GM23248 (cell line): Measurements from ENCODE around the gene REL. TPM values are rescaled to one million over a fixed set of nuclear protein-coding genes. Genes with fewer than 3 reads are reported as not detected.

Experiments used
- DNase-seq: peaks from one replicate; pipeline ENCODE4 v3.0.0-alpha.2; 2015
- H2AFZ ChIP-seq: fragments of 200-600 bp; sonication (generic); 2 replicates; pipeline ENCODE4 v1.6.1; 2016; ENCODE audit warnings: antibody characterized with exemption
- H3F3A ChIP-seq: fragments of 200-600 bp; sonication (generic); 2 replicates; pipeline ENCODE4 v1.6.1; 2016; ENCODE audit warnings: mild to moderate bottlenecking, antibody characterized with exemption, mixed run types; ENCODE audit not compliant: insufficient read depth
- H3K27ac ChIP-seq: fragments of 200-600 bp; sonication (generic); 2 replicates; pipeline ENCODE4 v1.5.1; 2016; ENCODE audit warnings: mild to moderate bottlenecking
- H3K27me3 ChIP-seq: fragments of 200-600 bp; sonication (generic); replicated peaks from 2 replicates; pipeline ENCODE4 v1.6.1; 2016; ENCODE audit warnings: mild to moderate bottlenecking; ENCODE audit not compliant: insufficient read depth
- H3K36me3 ChIP-seq: fragments of 200-600 bp; sonication (generic); 2 replicates; pipeline ENCODE4 v1.6.1; 2016; ENCODE audit warnings: low read depth, mild to moderate bottlenecking
- H3K4me1 ChIP-seq: fragments of 200-600 bp; sonication (generic); 2 replicates; pipeline ENCODE4 v1.6.1; 2016; ENCODE audit warnings: mild to moderate bottlenecking; ENCODE audit not compliant: insufficient read depth
- H3K4me2 ChIP-seq: fragments of 200-600 bp; sonication (generic); one replicate; pipeline ENCODE4 v1.6.1; 2016; ENCODE audit warnings: mild to moderate bottlenecking; ENCODE audit not compliant: unreplicated experiment
- H3K4me3 ChIP-seq: fragments of 200-600 bp; sonication (generic); 2 replicates; pipeline ENCODE4 v1.5.1; 2016; ENCODE audit warnings: mild to moderate bottlenecking
- H3K79me2 ChIP-seq: fragments of 200-600 bp; sonication (generic); 2 replicates; pipeline ENCODE4 v1.6.1; 2016; ENCODE audit warnings: mild to moderate bottlenecking; ENCODE audit not compliant: insufficient read depth
- H3K9ac ChIP-seq: fragments of 200-600 bp; sonication (generic); 2 replicates; pipeline ENCODE4 v1.6.1; 2016; ENCODE audit warnings: mild to moderate bottlenecking
- H3K9me2 ChIP-seq: fragments of 200-600 bp; sonication (generic); 2 replicates; pipeline ENCODE4 v1.6.1; 2016; ENCODE audit warnings: mixed run types, mild to moderate bottlenecking, moderate library complexity; ENCODE audit not compliant: insufficient read depth
- H3K9me3 ChIP-seq: fragments of 200-600 bp; sonication (generic); one replicate; pipeline ENCODE4 v1.6.1; 2017; ENCODE audit warnings: low read depth
- H4K20me1 ChIP-seq: fragments of 200-600 bp; sonication (generic); 2 replicates; pipeline ENCODE4 v1.6.0; 2016; ENCODE audit not compliant: insufficient read depth
- EZH2 ChIP-seq: fragments of 200-600 bp; sonication (generic); IDR thresholded peaks from 2 replicates; pipeline ENCODE4 v1.6.1; 2018; ENCODE audit warnings: antibody characterized with exemption, mild to moderate bottlenecking; ENCODE audit not compliant: insufficient read depth, poor library complexity, severe bottlenecking
- EZH2phosphoT487 ChIP-seq: fragments of 200-600 bp; sonication (generic); IDR thresholded peaks from 2 replicates; pipeline ENCODE4 v1.6.1; 2018; ENCODE audit warnings: antibody characterized with exemption, moderate library complexity, mild to moderate bottlenecking, low read depth; ENCODE audit not compliant: insufficient read depth
- WGBS, 2 experiments: methylation state at CpG; one replicate each; pipeline ENCODE4 v1.1.6; 2015 to 2017; ENCODE audit warnings: low lambda C conversion rate in 2 of 2, low coverage in 1 of 2; ENCODE audit errors: missing lambda C conversion rate in 2 of 2; 5-methylcytosine and 5-hydroxymethylcytosine counted together
- in situ Hi-C: fragments of 300-500 bp; cut with MboI; formaldehyde crosslinking; loops from 2 replicates; pipeline ENCODE4 v1.15.0; 2020
- polyA plus RNA-seq: library from polyadenylated mRNA; unstranded; fragments of >200 nt; fragmentation: Nextera tagmentation; extraction: Ambion mirVana; gene quantifications from 2 replicates; pipeline ENCODE4 v1.2.1, GENCODE V29; 2016
- total RNA-seq: library from RNA; depleted of rRNA; stranded (reverse); fragments of >200 nt; shearing (Covaris generic); gene quantifications from 2 replicates; pipeline ENCODE4 v1.2.3, GENCODE V29; 2014; rRNA removed

The REL gene
- total RNA-seq (2.1 and 3.4 TPM in 2 replicates), polyA plus RNA-seq (1.5 and 2.3 TPM in 2 replicates)

DNA sequence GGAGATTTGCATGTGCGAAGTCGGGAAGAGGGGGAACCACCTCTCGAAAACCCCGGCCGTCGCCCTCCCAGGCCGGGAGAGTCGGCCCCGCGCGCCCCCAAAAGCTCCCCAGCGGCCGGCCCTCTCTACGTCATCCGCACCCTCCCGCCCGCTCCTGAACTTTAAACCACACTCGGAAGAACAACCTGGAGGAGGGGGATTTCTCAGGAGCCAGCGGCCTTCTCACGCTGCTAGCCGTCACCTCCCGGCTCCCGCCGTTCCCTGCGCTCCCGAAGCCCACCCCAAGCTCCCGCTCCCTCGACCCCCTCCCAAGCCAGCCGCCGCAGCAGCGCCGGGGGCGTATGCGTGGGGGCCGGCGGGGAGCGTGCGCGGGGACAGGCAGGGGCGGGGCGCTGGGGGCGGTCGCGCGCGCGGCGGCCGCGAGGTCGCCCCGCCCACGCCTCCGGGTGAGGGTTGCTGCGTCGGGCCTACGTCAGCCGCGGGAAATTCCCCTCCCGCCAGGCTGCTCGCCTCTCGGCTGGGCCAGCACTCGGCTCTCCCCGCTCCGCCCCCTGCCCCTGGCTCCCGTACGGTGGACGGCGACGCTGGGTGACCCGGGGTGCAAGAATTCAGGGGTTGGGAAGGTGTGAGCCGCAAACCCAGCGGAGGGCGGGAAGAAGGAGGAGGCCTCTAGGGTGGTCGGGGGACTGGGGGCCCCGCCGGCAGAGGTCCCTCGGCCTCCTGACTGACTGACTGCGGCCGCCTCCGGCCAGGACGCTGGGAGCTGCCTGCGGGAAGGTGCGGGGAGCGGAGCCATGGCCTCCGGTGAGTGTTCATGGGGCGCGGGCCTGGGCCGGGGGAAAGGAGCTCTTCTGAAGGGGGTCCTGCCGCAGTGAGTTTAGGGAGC lies at the start of gene REL:
Gene REL (plus strand): TSS at position 528 of the 886 bp plus-strand sequence. CDS start 267 bp downstream, at position 795.
- no peak for TF ChIP-seq EZH2
- TF ChIP-seq EZH2phosphoT487: no peak
- Histone ChIP-seq H3K79me2 (peaks cover 39% of the 10 kb centered on the region), H3K9me2 (no peaks in the 10 kb centered on the region), H3K9ac (peak within 1 kb of the TSS; percentile 99), H3F3A (peaks cover 15% of the 10 kb centered on the region), H3K27me3 (no peaks in the 10 kb centered on the region), H4K20me1 (no peaks in the 10 kb centered on the region), H3K4me2 (peak within 1 kb of the TSS; percentile 90), H3K27ac (peak within 1 kb of the TSS; percentile 97), H3K9me3 (no peaks in the 10 kb centered on the region), H3K4me3 (peak within 1 kb of the TSS; percentile 94), H2AFZ (peak within 1 kb of the TSS; percentile 96), H3K36me3 (no peaks in the 10 kb centered on the region), H3K4me1 (peaks cover 33% of the 10 kb centered on the region)
- 2% methylated on average over 35 to 79 of the region's 90 CpGs for WGBS, 2 experiments
- in situ Hi-C loops: no loop called here
- DNase-seq: peak; percentile 98

DNA sequence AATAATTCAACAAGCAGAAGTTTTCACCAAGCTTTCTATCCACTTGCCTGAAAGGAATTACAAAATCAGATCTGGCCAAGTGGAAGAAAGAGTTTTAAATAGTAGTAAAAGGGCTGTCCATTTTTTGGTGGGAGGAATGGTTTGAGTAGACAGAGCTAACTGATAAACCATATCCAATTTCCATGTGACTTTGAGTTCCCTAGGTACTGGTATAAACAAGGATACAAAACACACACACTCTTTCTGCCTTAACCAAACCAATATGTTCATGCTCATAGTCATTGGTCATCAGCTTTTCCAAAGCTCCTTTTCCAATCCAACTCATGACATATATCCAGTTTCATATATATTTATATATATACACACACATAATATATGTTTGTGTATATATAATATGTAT lies 49.5 kb upstream of the REL start:
- H3K9me2 ChIP-seq: no peaks in the 10 kb centered on the region
- no peaks in the 10 kb centered on the region for H4K20me1 ChIP-seq
- peaks cover 27% of the 10 kb centered on the region for H3K27me3 ChIP-seq
- no peak overlapping the region for H3K4me2 ChIP-seq
- H3K27ac ChIP-seq: no peak overlapping the region
- H3F3A ChIP-seq: no peaks in the 10 kb centered on the region
- H3K36me3 ChIP-seq: no peaks in the 10 kb centered on the region
- no peak overlapping the region for H2AFZ ChIP-seq
- H3K4me1 ChIP-seq: no peaks in the 10 kb centered on the region
- DNase-seq: no peak
- no peak overlapping the region for H3K4me3 ChIP-seq
- in situ Hi-C loops: no loop called here
- H3K79me2 ChIP-seq: no peaks in the 10 kb centered on the region
- H3K9me3 ChIP-seq: no peaks in the 10 kb centered on the region
- no peak overlapping the region for H3K9ac ChIP-seq
- TF ChIP-seq EZH2 (no peak), EZH2phosphoT487 (no peak)

DNA sequence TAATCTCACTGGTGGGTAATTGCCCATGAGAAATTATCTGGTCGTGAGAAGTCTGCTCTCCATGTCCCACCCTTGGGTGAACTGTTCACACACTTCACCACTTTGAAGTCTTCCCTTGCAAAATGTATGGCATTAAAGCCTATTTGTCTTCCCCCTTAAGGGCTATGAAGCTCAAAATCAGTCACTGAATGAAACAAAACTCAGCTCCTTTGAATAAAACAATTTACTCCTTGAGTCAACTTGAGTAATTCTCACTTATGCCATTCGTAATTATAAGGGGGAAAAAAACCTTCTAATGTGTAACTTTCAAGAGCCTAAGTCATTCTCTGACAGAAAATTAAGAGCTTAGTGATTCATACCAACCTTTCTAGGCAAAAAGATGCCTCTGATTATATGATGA lies 48.8 kb upstream of the REL start:
- Histone ChIP-seq H3K4me3 (no peak overlapping the region), H3F3A (no peaks in the 10 kb centered on the region), H3K4me2 (no peak overlapping the region), H3K27ac (no peak overlapping the region), H3K4me1 (no peaks in the 10 kb centered on the region), H3K79me2 (no peaks in the 10 kb centered on the region), H3K9me2 (no peaks in the 10 kb centered on the region), H4K20me1 (no peaks in the 10 kb centered on the region), H3K9me3 (no peaks in the 10 kb centered on the region), H3K9ac (no peak overlapping the region), H2AFZ (no peak overlapping the region), H3K36me3 (no peaks in the 10 kb centered on the region), H3K27me3 (peaks cover 32% of the 10 kb centered on the region)
- DNase-seq: no peak
- WGBS, 2 experiments: 1 to 5% methylated on average over 2 of the region's 2 CpGs
- TF ChIP-seq EZH2 (no peak), EZH2phosphoT487 (no peak)
- in situ Hi-C loops: no loop called here

DNA sequence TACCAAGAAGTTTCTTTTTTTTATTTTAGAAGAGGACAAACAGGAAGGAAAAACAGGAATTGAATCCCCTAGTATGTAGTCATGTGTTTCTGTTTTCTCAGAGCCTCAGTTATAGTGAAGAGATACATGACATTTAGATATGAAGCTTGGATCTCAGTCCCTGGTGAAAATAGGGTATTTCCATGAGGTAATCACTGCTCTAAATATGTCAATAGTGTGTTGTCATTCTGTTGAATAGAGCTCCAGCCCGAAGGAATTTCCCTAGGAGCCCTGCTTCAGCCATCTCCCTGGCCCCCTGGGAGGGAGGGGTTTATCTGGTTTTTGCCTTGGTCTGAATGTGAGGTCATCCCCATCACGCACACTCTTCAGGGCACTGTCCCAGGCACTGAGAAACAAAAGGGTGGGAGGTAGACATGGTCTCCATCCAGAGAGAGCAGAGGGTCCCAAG lies 47.1 kb upstream of the REL start:
- Histone ChIP-seq H3K27me3 (peaks cover 27% of the 10 kb centered on the region), H3K4me1 (no peaks in the 10 kb centered on the region), H3K4me2 (no peak overlapping the region), H4K20me1 (no peaks in the 10 kb centered on the region), H2AFZ (no peak overlapping the region), H3K9me3 (no peaks in the 10 kb centered on the region), H3K9me2 (no peaks in the 10 kb centered on the region), H3K9ac (no peak overlapping the region), H3F3A (no peaks in the 10 kb centered on the region), H3K36me3 (no peaks in the 10 kb centered on the region), H3K4me3 (no peak overlapping the region), H3K27ac (no peak overlapping the region), H3K79me2 (no peaks in the 10 kb centered on the region)
- TF ChIP-seq EZH2phosphoT487 (no peak), EZH2 (no peak)
- in situ Hi-C loops: no loop called here
- DNase-seq: no peak
- WGBS, 2 experiments: 36 to 39% methylated on average over 2 of the region's 2 CpGs
